HG03469 (cell line): ENCODE results near the gene KCNH1.

Source experiments
- ATAC-seq: cut with Tn5 transposase; IDR thresholded peaks from one replicate; pipeline ENCODE4 v1.9.1; 2021; ENCODE audit warnings: mild to moderate bottlenecking, moderate library complexity, moderate number of reproducible peaks; ENCODE audit not compliant: unreplicated experiment

The KCNH1 gene

GRCh38 chr1:210883821-210884220 lies 250.1 kb downstream of the KCNH1 start:
- no peak for ATAC-seq

- no peak for ATAC-seq
Measured at GRCh38 chr1:210882414-210883221, 251.3 kb downstream of the KCNH1 start.

- no peak for ATAC-seq
Measured at GRCh38 chr1:210878564-210878963, 255.4 kb downstream of the KCNH1 start.

GRCh38 chr1:210876275-210876674 lies 257.7 kb downstream of the KCNH1 start:
- ATAC-seq, result no peak

GRCh38 chr1:210866532-210866931 lies 267.4 kb downstream of the KCNH1 start:
- ATAC-seq, result no peak

- no peak for ATAC-seq
Measured at GRCh38 chr1:210857705-210858104, 276.2 kb downstream of the KCNH1 start.

GRCh38 chr1:210857146-210857663 lies 276.7 kb downstream of the KCNH1 start:
- no peak for ATAC-seq

- ATAC-seq, result no peak
Measured at GRCh38 chr1:210855440-210855839, 278.5 kb downstream of the KCNH1 start.

- ATAC-seq, result no peak
Measured at GRCh38 chr1:210853276-210853675, 280.7 kb downstream of the KCNH1 start.

GRCh38 chr1:210850556-210850955 lies 283.4 kb downstream of the KCNH1 start:
- no peak for ATAC-seq

- ATAC-seq, result no peak
Measured at GRCh38 chr1:210848474-210848873, 285.5 kb downstream of the KCNH1 start.

- ATAC-seq, result no peak
Measured at GRCh38 chr1:210841926-210842625, 291.9 kb downstream of the KCNH1 start.

- no peak for ATAC-seq
Measured at GRCh38 chr1:210830034-210831028, 303.6 kb downstream of the KCNH1 start.

GRCh38 chr1:210828996-210829596 lies 304.9 kb downstream of the KCNH1 start:
- ATAC-seq, result no peak

GRCh38 chr1:210827481-210827880 lies 306.5 kb downstream of the KCNH1 start:
- ATAC-seq, result no peak

- no peak for ATAC-seq
Measured at GRCh38 chr1:210826686-210827085, 307.3 kb downstream of the KCNH1 start.

- ATAC-seq, result no peak
Measured at GRCh38 chr1:210822932-210823331, 311.0 kb downstream of the KCNH1 start.

GRCh38 chr1:210822241-210822640 lies 311.7 kb downstream of the KCNH1 start:
- no peak for ATAC-seq

GRCh38 chr1:210821615-210822014 lies 312.3 kb downstream of the KCNH1 start:
- no peak for ATAC-seq

- no peak for ATAC-seq
Measured at GRCh38 chr1:210819266-210819665, 314.7 kb downstream of the KCNH1 start.
